Germinal center (tissue), 1 donor: Measurements from ENCODE around the gene RIMKLB.

ENCODE experiments used
- DNase-seq: peaks from one replicate; pipeline ENCODE4 v3.0.0; 2012; ENCODE audit warnings: mixed read lengths, low spot score

RIMKLB gene, protein sequence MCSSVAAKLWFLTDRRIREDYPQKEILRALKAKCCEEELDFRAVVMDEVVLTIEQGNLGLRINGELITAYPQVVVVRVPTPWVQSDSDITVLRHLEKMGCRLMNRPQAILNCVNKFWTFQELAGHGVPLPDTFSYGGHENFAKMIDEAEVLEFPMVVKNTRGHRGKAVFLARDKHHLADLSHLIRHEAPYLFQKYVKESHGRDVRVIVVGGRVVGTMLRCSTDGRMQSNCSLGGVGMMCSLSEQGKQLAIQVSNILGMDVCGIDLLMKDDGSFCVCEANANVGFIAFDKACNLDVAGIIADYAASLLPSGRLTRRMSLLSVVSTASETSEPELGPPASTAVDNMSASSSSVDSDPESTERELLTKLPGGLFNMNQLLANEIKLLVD

DNA sequence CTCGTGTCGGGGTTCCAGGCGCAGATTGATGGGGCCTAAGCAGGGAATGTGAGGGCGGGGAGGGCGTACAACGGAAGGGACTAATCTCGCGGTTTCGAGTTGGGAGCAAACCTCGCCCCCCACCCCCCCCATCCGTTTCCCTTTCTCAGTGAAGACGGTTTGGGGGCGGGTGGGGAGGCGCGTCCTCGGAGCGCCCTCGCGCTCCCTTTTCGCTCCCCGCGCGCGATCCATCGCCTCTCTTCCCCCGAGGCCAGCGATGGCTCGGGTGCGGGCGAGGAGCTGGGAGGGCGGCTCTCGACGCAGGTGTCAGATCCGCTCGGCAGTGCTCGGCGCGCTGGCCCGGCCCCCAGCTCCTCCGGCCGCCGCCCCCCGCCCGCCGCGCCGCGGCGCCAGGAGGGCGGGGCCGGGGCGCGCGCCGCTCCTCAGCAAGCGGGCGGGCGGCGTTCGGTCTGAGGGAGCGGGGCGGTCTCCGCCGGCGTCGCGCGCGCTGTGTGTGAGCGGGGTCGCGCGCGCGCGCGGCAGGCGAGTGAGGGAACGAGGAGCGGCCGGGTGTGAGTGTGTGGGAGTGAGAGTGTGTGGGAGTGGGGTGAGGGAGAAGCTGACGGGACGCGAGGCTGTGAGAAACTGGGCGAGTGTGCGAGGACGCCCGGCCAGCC, at the start of gene RIMKLB:
Gene RIMKLB, plus strand, starts transcription at position 516 of the 656 bp plus-strand sequence. CDS start 15,876 bp downstream, outside the sequence.
- peak; percentile 85 for DNase-seq

DNA sequence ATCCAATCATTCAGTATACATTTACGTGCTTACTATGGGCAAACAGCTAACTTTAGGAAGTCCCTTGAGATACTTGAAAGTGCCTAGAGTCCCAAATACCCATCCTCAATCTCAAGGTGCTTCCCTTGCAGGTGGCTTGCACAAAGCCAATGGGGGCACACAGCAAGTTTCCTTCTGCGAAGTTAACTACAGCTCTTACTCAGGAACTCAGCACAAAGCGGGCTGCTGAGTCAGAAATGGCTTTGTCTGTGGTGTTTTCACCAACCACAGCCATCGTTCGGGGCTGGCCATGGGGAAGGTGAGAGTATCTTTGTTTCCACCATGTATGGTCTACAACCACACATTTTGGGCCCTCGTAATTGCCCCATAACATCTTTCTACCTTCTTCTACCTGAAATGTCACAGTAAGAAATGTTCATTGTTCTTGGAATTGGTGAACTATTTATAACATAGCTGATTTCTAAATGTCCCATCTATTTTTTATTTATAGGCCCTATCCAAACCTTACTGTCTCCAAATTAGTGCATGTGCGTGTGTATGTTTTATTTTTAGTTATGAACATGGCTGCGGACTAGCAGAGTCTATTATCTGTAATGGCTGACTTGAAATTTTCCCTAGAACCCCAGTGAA, 49.1 kb upstream of the RIMKLB start:
- DNase-seq = peak; percentile 30

DNA sequence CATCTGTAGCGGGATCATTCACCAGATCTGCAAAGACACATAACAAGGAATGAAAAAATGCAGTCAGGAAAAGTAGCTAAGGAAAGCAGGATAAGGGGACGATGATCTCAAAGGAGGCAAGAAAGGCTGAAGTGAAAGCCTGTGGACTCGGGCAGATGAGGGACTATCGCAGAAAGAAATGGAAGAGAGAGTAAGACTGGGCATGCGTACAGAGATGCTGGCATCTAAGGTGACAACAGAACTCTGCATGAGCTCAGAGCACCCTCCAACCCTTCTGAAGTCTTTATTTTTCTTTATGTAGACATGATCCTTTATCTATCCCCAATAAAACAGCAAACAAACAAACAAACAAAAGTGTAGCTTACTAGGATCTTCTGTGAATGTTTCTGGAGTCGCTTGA, 42.4 kb upstream of the RIMKLB start:
- DNase-seq = no peak

DNA sequence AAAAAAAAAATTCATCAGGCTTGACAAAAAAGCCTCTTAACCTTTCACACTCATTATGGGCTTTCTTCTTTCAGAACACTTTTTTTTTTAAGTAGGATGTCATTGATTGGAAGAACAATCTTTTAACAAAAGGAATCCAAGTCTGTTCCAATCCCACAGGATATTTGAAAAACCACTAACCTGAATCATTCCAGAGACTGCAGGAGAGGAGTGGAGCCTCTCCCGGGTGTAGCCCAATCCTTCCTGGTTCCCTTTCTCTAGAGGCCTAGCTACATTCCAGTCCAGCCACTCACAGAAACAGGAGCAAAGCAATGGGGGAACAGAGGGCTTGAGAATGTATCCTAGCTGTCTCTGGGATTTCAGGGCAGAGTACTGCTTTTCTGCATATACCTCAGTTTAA, 39.4 kb upstream of the RIMKLB start:
- DNase-seq = no peak

DNA sequence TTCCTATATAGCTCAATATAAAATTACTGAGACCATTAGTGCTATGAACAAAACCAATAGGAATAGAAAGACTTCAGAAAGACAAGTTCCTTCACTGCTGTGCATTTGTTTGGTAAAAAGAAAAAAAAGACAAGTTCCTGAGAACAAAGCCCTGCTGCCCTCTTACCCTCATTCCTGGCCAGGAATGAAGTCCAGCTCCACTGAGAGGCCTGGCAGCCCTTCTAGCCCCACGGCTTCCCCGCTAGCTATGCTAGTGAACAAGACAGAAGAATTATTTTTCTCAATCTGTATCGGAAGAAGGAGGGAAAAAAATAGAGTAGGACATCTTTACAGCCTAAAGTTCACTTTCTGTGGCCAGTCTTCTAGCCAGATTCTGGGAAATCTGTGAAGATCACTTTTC, 36.8 kb upstream of the RIMKLB start:
- no peak for DNase-seq

DNA sequence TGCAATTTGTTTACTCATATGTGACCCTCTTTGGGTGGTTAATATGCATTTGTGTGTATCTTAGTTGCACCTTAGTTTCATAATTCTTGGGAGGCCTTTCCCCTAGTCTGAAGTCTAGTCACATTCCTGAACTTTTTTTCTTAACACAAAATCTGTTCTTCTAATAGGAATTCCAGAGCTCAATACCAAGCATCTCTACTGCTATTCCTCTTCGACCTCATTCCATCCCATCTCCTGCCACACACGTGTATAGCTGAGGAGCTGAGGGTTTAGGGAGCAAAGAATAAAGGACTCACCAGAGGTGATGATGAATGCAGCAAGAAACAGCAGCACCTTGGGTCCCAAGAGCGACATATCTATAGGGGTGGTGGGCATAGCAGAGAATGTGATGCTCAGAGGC, 36.0 kb upstream of the RIMKLB start:
- DNase-seq = no peak

DNA sequence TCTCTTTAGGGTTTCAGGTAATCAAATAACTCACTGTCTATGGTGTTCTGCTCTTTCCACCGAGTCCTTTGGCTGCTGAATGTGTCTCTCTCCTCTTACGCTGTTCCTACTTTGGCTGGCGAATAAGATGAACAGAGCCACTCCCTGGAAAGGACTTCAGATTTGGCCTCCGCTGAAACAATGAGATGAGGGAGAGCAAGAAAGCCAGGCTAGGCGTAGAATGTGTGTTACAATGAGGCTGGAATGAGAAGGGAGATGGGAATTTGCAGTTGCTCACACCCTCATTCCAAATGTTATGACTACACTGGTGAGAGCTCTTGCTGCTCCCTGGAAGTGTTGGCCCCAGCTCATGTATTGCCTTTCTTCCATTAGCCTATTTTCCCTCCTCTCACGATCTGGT, 35.2 kb upstream of the RIMKLB start, which contains the start of gene MFAP5:
Gene MFAP5, minus strand, starts transcription at position 234 of the 400 bp plus-strand sequence. CDS start 722 bp downstream, outside the sequence.
- no peak for DNase-seq

DNA sequence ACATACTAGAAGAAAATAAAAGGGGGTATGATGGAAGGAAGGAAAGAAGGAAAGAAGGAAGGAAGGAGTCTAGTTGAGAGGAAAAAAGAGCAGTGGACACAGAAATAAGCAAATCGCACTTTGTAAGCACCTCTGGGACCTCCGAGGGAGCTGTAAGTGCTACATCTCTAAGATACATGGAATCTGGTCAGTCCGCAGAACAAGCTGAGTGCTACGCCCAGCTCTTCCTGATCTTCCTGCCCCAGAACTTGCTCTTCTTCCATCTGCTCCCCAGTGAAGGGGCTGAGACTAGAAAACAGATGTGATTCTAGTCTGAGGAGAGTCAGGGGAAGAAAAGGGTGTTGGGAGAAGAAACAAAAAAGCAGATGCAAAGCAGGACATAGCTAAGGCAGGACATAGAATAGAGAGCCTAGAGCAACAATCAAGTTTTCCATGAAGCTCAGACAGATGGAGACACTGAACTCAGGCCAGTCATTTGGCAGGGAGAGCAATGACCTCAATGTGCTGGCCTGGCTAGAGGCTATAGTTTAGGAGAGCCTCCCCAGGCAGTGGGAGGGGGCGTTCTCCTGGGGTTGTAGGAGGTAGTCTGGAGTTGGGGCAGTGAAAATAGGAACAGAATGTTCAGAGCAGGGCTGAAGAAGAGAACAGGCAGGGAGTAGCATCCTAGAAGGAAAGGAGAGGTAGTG, 33.4 kb upstream of the RIMKLB start:
- no peak for DNase-seq

DNA sequence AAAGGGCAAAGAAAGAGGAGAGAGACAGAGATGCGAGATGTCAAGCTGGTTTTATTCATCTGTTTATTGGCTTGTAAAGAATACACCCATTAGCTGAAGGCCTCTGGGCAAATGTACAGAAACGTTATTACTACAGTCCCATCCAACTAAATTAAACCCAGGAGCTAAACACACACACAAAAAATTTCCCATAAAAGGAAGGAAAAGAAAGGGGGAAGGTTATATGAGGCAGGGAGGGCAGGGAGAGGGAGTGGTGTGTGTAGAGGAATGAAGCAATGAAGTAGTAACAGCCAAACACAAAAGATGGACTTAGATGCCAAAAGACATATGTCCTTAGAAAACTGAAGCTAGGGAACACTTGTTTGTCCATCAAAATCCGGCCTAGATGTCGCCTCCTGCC, 32.0 kb upstream of the RIMKLB start:
- no peak for DNase-seq

DNA sequence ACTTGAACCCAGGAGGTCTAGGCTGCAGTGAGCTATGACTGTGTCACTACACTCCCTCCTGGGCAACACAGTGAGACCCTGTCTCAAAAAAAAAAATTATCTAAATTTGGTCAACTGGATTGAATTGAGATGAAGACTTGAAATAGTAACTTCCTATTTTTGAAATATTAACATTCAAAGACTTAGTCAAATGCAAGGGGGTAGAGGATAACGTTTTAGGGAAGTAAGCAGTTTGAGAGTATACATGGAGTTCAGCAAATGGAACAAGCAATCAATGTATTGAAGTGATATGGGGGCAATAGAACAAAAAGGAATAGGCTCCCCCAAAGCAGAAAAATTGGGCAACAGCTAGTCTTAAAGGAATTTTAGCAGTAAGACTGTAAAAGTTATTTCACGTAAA, 30.5 kb upstream of the RIMKLB start:
- peak; percentile 34 for DNase-seq

DNA sequence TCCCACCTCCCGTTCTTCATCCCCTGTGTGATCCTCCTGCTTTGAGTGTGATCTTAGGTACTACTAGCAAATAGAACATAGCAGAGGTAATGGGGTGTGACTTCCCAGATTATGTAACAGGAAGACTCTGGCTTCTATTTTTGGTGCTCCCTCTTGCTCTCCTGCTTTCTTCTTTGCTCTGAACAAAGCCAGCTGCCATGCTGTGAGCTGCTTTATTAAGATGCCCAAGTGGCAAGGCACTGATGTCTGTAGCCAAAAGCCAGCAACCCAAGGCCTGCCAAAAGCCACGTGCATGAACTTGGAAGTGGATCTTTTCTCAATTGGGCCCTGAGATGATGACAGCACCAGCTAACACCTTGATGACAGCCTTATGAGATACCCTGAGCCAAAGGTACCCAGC, 29.4 kb upstream of the RIMKLB start:
- no peak for DNase-seq

DNA sequence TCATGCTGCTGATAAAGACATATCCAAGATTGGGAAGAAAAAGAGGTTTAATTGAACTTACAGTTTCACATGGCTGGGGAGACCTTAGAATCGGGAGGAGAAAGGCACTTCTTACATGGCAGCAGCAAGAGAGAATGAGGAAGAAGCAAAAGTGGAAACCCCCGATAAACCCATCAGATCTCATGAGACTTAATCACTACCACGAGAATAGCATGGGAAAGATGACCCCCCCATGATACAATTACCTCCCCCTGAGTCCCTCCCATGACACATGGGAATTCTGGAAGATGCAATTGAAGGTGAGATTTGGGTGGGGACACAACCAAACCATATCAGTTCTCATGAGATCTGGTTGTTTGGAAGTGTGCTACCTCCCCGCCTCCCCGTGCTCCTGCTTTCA, 25.4 kb upstream of the RIMKLB start:
- no peak for DNase-seq

DNA sequence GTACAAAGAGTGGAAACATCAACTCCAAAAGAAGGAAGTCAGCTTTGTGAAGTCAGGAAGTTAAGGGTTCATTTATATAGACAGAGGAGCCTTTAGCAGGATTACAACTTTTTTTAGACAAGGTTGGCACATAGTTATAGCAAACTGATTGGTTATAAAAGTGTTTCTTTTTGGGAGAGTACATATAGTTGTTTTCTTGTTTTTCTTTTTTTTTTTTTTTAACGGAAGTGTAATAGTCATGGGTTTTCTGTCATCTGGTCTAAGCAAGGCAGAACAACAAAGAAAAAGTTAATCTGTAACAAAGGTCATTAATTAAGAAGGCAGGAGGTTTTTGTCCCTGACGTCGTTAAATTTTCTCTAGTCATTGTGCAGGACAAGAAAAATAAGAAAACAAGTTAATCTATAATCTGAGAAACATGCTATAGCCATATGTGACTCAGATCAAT, 22.2 kb upstream of the RIMKLB start:
- no peak for DNase-seq

DNA sequence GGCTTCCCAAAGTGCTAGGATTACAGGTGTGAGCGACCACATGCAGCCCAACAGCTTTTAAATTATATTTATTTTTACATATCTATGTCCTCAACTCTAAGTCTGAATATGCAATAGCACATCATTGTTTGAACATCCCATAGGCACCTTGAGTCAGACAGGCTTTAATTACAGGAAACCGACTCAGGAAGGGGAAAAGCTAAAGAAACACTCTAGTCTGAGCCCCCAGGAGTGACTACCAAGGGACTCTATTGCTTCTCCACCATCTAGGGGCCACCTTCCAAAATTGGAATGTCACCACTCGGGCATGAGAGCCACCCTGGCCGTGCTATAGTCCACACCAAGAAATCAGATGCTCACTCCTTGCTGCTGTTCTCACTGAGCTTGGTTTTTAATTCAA, 21.1 kb upstream of the RIMKLB start:
- DNase-seq = no peak

DNA sequence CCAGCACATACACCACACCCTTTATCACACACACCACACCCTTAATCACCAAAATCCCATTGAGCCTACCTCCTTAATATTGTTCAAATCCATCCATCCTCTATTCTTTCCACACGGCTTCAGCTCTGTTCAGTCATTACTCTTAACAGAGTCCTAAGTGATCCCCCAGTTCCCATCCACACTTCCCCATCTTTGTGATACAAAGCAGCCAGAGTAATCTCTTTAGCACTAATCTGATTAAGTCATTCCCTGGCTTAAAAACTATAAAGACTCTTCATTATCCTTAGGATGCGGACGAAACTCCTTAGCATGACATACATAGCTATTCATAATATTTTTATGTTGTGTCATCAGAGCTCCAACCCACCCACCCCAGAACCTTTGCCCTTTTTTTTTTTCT, 20.4 kb upstream of the RIMKLB start:
- DNase-seq = no peak

DNA sequence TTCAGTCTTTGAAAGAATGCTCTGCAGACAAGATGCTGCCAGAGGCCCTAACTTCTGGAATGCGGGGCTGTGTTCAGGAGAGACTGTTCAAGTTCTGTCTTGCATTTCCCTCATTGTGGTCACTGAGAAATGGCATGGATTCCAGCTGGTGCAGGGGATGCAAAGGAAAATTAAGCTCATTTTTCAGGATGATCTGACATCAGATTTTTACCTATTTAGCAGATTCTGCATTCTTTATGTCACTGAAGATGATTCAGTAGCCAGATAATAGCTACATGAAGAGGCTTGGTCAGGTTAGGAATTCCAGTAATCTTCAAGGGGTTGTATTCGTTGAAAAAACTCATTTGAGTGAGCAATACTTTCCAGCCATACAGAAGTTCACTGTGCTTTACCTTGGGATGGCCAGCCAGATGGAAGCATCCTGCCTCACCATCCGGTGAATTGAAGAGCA, 19.1 kb upstream of the RIMKLB start:
- no peak for DNase-seq

DNA sequence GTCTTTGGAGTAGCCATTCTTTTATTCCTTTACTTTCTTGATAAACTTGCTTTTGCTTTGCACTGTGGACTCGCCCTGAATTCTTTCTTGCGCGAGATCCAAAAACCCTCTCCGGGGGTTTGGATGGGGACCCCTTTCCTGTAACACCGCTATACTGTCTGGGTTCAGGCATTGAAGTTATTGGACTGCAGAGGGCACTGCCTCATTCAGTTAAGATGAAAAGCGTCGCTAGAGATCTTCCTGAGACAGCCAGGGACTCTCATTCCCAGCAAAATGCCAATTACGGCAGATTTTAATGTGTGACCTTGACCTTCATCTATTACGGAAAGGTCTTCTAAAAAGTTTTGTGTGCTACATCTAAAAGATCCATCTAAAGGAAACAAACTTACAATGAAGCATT, 17.3 kb upstream of the RIMKLB start:
- no peak for DNase-seq

DNA sequence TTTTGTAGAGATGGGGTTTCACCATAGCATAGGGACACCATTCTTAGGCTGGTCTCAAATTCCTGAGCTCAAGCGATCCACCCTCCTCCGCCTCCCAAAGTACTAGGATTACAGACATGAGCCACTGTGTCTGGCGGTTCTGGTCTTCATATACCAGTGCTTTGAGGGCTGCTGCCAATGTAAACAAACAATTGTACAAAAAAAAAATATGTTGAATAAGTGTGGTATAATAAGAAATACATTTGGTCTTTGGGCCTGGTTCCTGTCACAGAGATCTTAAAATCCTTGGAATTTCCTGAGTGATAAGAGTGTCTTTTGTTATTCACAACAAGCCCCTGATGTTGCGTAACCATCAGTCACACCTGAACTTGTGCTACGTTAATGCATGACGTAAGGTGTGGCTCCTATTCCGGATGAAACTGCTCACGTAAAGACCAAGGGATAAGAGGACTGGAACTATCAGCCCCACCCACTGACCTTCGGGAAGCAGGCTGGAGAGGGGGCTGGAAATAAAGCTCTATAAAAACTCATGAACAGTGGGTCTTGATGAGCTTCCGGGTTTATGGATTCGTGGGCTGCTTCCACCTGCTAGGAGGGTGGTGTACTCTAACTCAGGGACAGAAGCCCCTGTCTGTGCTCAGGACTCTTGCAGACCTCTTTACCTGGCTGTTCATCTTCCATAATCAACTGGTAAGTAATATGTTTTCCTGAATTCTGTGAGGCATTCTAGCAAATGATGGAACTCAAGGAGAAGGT, 16.5 kb upstream of the RIMKLB start:
- DNase-seq = no peak

DNA sequence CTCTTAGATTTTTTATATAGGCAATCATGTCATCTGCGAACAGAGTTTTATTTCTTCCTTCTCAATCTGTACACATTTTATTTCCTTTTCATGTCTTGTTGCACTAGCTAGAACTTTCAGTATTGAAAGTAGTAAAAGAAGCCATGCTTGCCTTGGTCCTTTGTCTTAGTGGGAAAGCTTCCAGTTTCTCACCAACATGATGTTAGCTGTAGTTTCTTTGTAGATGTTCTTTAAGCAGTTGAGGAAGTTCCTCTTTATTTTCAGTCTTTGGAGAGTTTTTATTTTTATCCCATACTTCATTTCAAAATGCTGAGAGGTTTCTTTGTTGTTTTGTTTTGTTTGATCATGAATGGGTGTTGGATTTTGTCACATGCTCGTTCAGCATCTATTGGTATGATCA, 12.7 kb upstream of the RIMKLB start:
- no peak for DNase-seq

DNA sequence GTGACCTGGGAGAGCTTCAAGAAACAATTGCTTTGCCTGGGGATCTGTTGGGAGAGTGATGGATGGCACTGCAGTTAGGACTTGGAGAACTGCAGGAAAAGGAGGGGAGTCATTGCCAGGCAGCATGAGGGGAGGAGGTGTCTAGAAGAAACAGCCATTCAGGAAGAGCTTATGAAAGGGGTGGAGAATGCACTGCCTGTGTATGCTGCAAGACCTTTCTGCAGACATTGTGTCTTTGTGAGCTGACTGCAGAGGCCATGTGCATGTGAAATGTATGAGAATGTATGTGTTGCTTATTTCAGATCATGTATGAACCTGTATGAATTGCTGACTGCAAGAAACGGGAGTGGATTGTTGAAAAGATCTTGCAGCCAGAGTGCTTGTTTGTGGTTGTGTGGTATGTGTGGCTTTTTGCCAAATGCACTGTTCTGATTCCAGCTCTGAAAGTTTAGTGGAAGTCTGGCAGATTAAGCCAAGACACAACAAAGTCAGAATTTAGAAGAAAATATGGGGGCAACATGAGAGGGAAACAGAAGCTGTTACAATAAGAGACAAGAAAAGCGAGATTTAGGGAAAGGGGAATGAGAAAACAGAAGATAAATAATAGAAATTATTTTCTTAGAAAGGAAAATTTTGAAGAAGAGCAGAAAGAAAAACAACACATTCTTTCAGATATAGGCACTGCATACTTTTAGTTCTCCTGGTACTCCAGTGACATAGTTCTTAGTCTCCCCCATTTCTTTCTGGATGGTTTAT, 9.8 kb upstream of the RIMKLB start:
- DNase-seq = no peak

DNA sequence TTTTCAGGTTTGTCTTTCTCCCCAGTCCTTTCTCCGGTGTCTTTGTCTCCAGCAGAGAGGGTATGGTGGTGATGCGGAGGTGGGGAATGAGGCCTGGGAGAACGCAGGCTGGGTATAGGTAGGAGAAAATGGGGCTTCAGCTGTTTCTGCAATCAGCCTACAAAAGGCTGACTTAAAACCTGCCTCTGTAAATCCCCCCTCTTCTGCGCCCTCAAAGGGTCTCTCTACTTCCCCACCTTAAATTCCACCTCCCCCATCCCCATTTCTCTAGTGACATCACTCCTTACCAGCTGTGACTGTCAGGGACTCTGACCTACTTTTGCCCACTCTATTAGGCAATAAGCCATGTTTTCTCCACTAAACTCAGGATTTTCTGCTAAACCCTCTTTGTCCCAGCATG, 8.1 kb upstream of the RIMKLB start:
- DNase-seq = no peak
